Stimulated activated naive CD4-positive, alpha-beta T cell treated with Interleukin-2 at 50 U/mL for 16 hours (primary cell): ENCODE data around the gene CCDC157.

Experiments
- DNase-seq: peaks from one replicate; lab custom pipeline; 2025; lab: John Stamatoyannopoulos, UW

Gene CCDC157

DNA sequence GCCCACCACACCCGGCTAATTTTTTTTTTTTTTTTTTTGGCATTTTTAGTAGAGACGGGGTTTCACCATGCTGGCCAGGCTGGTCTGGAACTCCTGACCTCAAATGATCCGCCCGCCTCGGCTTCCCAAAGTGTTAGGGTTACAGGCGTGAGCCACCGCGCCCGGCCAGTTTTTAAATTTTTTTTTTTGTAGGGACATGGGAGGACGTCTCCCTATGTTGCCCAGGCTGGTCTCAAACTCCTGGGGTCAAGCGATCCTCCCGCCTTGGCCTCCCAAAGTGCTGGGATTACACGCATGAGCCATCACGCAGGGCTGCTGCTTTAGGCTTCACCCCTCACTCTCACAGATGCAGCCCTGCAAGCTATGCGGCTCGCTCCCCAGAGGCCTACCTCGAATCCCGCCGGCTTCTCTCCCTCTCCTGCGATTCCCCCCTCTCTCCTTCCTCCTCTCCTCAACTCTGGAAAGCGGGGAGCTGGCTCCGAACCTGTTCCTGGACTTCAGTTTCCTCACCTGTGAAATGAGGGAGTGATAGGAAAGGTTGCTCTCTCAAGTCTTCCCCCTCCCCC lies 926 bp downstream of the CCDC157 start:
- DNase-seq = no peak

DNA sequence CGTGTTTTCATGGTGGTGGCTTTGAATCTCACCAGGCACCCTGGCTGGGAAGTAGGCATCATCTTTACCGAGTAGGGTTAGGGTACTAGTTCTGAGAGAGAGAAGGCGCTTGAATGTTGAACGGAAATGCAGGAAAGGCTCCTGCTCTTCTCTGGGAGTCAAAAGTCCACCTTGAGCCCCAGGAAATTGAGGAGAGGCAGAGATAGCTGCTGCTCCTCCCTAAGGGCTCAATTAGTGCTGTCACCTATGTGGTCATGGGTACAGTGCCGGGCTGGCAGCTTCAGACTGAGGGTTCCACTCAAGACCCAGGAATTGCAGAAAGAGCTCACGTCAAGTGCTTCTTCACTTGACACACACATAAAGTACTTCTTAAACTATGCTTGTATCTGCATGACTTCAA lies 1.7 kb downstream of the CCDC157 start:
- DNase-seq = no peak

DNA sequence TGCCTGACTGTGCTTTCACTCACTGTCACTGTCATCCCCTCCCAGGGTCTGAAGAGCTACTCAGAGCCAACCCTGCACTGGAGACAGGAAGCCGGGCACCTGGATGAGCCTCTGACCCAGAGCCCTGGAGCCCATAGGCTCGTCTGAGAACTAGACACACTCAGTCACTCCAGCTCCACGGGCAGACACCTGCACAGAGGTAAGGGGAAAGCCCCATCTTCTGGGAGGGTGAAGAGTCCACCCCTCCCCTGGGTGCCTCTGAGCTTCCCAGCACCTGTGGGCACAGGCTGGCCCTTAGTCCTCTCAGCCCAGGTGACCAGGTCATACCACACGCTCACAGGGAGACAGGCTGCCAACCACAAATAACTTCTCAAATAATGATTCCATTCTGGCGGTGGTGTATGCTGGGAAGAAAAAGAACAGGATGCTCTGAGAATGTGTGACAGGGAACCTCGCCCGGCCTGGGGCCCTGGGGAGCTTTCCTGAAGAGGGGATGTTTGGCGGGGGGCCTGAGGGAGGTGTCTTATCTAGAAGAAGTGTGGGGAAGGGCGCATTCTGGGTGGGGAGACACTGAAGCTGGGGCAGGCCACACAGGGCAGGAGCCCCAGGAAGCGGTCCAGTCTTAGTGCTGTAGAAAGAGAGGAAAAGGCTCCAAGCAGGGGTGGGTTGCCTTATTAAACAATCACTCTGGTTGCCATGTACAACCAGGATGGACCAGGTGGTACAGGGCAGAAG lies 5.3 kb downstream of the CCDC157 start:
- DNase-seq = no peak

DNA sequence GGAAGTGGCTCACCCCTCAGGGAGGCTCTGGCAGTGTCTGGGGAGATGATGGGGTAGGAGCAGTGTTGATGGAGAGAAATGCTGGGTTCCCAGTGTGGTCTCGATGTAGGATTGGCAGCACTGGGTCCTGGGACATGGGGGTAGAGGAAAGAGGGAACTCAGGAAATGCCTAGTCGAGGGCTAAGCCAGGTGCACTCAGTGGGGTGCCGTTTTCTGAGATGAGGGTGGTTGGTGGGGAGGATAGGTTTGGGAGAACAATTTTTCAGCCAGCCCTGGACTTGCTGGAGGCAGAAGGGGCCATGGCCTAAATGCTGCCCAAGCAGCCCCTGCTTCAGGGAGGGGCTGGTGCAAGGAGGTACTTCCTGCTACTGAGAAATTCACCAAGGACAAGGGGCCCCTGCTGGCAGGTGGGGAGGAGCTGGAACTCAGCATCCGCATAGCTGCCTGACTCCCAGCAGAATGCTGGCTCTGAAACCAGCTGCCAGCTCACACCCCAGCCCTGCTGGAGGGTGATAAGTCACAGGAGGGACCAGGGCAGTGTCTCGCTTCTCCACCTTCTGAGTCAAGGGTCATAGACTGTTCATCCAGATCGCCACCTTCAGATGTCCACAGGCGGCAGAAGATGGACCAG lies 6.0 kb downstream of the CCDC157 start:
- no peak for DNase-seq

DNA sequence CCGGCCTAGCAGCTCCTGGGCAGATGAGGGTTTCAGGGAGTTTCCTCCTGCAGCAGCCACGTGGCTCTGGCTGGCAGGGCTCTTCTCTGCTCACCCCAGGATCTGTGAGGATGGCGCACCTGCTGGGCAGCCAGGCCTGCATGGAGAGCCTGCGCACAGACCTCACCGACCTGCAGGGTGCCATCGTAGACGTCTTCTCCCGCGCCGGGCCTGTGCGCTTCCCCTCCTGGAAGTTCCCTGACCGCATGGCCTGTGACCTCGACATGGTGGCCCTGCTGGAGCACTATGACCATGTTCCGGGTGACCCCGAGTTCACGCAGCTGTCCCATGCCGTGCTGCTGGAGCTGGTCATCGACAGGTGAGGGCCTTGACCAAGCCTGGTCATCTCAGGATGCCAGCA lies 9.1 kb downstream of the CCDC157 start:
- no peak for DNase-seq

DNA sequence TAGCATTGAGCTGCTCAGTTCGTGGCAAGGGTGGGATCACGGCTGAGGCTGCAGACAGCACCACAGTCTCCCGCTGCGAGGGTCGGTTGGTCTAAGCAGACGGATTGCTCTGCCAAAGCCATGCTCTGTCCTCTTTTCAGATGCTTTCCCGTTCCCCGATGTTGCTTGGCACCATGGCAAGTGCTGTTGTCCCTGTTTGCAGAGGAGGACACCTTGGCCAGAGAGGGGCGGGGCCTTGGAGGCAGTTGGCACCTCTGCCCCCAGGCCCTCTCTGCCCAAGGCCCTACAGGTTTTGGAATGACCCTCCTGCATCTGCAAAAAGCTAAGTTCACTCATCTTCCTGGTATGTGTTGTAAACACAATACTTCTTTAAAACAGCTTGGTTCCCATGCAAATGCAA lies 11.6 kb downstream of the CCDC157 start:
- no peak for DNase-seq

DNA sequence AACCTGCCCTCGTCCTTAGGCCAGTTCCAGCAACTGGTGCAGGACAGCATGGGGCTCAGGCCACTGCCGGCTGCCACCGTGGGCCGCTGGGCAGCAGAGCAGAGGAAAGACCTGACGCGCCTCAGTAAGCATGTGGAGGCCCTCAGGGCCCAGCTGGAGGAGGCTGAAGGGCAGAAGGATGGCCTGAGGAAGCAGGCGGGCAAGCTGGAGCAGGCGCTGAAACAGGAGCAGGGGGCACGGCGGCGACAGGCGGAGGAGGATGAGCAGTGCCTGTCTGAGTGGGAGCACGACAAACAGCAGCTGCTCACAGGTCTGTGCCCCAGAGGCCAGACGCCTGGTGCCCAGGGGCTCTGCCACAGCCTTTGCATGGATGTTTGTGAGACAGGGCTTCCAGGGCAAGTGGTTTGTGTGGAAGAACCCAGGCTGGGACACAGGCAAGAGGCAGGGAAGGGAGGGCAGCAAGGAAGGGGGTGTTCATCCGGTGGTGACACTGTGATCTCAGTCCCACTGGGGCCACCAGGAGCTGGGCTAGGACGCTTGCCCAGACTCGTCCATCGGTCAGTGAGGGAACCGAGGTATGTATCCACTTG lies 13.9 kb downstream of the CCDC157 start:
- no peak for DNase-seq

DNA sequence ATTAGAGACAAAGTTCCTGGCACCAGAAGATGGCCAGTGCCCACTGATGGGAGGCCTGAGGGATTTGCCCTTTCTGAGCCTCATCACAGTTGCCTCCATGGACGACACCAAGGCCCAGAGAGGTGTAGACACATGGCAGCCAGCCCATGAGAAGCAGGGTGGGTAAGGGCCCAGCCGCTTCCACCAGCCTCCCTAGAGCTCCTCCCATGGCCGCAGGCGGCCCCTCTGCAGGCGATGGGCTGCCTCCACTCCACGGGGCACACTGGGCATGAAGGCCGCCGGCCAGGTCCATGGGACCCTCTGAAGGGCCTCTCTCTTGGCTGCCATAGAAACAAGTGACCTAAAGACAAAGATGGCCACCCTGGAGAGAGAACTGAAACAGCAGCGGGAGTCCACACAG lies 14.5 kb downstream of the CCDC157 start:
- no peak for DNase-seq

DNA sequence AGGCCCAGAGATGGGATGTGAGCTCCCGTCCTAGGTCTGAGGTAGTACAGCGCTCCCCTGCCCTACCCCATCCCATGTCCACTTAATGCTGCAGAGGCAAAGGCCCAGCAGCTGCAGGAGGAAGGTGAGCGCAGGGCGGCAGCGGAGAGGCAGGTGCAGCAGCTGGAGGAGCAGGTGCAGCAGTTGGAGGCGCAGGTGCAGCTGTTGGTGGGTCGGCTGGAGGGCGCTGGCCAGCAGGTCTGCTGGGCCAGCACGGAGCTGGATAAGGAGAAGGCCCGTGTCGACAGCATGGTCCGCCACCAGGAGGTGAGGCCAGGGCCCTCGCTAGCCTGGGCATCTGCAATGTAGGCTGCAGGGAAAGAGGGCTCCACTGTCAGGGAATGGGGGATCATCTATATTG lies 15.2 kb downstream of the CCDC157 start:
- DNase-seq = no peak

DNA sequence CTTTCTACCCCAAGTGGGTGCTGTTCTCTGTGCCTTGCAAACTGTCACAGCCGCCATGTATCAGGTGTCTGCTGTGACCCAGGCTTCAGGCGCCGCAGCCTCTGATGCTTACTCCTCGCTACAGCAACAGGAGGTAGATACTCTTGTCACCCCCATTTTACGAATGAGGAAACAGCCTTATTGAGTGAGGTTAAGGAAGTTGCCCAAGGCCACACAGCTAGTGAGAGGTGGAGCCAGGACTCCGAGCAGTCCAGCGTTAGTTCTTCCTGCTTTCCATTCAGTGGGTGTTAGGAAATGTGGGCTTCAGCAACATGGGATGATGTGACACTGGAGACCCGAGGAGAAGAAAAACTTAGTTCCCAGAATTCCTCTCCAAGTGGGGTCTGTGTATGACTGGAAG lies 16.1 kb downstream of the CCDC157 start:
- DNase-seq = no peak

DNA sequence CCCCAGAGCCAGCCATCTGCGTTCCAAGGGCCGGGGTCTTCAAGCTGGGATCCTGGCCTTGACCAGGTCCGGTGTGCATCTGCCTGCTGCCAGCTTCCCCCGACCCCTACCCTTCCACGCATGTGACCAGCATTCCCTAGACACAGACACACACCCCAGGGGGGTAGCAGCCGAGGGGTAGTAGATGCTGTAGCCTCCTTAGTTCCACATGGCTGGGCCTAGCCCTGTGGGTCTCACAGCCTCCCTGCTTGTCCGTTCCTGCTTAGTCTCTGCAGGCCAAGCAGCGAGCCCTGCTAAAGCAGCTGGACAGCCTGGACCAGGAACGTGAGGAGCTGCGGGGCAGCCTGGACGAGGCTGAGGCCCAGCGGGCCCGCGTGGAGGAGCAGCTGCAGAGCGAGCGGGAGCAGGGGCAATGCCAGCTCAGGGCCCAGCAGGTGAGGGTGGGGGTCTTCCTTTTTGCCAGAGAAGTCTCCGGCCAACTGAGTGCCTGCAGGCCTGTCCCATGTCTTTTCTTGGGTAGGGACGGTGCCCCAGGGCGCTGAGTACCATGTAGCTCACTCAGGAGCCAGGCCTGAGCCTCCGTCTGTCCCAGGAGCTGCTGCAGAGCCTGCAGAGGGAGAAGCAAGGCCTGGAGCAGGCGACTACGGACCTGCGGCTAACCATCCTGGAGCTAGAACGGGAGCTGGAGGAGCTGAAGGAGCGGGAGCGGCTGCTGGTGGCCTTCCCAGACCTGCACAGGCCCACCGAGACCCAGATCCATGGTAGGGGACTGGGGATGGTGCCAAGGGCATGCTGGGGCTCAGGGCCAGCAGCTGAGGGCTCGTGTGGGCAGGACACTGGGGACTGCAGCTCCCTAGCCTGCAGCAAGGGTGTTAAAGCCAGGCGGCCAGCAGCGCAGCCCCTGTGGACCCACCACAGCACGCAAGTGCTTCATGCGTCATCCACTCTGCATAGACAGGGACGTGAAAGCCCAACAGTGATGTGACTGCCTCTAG lies 16.8 kb downstream of the CCDC157 start:
- no peak for DNase-seq

DNA sequence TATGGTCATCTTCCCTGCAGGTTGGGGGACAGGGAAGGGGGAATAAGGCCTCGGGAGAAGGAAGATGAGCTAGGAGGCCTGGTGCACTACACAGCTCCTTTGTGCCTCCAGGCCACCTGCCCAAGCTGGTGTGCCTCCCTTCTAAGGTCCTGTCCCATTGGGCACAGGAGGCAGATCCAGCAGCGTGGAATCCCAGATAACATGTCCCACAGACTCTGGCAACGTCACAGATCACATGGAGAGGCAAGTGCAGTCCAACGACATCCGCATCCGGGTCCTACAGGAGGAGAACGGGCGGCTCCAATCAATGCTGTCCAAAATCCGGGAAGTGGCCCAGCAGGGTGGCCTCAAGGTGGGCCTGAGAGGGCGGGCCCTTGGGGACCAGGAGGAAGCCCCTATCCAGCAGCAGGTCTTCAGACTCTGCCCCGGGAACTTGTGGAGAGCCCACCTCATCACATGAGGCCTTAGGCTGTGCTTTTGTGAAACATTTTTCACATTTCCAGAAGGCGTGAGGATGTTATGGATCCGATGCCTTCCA lies 18.6 kb downstream of the CCDC157 start:
- DNase-seq = no peak

DNA sequence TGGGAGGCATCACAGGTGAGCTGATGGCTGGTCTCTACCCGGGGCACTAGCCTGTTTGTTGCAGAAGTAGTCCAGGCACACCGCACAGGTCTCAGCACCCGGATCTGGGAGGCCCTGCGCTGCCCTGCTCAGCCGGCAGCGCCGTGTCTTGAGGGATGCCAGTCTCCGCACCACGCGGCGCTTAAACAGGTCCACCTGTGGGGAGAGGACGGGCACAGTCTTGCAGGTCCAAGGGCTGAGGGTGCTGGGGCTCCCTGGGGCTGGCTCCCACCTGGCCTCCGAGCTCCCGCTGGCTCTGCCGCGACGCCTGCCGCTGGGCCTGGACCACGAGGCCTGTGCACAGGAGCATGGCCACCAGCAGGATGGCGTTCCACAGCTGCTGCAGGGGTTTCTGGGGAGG lies 23.2 kb downstream of the CCDC157 start:
- no peak for DNase-seq

DNA sequence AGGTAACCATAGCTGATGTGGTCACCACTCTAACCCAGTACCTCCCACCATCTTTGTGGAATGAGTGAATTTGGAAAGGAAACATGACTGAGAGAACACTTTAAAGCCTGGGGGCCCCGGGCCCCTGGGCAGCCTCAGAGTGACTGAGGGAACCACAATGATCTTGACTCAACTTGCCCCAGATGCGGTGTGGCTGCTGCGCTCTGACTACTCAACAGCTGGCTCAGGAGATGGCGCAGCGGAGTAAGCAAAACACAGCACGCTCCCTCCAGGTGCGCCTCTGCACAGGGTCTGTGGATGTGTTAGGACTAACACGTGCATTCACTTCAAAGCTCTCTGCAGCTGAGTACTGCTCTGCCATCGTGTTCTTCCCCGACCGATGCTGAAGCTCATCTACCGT lies 24.5 kb downstream of the CCDC157 start:
- no peak for DNase-seq

DNA sequence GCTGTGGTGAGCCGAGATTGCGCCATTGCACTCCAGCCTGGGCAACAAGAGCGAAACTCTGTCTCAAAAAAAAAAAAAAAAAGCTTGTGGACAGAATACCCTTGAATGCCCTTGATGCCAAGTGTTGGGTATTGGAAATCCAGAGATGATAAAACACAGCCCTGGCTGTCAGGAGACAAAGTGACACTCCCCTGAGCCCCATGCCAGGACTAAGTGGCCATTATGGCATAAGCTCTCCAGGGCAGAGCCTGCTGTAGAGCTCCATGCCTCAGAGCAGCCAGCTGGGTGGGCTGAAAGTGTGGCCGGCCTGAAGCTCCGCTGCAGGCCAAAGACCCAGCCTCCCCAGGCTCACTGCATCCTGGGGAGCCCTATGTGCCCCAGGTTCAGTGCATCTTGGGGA lies 25.5 kb downstream of the CCDC157 start:
- DNase-seq = no peak

DNA sequence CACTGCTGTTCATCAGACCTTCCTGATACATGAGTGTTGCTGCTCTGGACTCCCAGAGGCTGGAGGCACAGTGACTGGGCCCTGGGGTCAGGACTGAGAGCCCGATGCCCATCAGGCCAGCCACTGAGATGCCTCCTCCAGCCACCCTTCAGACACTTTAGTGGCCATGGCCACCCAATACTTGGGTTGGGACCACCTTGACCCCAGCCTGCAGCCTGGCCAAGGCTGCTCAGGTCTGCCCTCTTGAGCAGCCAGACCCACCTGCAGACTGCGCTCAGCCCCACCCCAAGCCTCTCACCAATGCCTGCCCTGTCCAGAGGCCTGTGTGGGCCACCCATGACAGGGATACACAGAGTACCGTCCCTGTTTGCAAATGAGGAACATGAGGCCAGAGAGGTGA lies 26.3 kb downstream of the CCDC157 start:
- no peak for DNase-seq

DNA sequence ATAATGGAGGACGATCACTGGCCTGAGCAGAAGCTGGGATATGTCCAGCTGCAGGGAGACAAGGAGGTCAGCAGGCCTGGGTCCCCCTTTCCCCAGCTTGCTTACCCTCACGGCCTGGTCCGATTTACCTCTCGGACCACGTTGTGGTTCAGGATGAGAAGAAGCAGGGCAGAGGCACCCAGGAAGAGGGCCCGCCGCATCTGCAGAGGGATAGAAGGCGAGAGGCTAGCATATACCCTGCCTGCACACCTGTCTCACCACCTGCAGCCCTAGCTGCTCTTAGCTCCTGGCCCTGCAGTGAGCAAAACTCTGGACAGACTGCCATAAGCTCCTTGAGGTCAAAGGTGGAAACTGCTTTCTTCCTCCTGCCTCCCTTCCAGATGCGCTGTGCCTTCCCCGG lies 29.1 kb downstream of the CCDC157 start:
- no peak for DNase-seq

DNA sequence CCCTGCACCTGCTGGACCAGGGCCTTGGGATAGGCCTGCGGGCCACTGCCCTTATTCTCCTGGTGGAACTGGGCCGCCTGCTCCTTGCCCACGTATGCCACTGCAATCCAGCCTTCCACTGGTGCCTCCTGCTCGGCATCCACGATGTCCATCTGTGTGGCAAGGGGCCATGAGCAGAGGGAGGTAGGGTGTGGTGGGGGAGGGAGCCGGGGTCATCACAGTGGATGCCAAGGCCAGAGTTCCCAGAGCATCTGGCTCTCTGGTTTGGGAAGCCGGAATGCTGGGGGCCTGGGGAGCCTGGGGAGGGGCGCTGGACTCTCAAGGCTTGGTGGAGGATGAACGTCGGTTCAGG lies 29.8 kb downstream of the CCDC157 start:
- no peak for DNase-seq

DNA sequence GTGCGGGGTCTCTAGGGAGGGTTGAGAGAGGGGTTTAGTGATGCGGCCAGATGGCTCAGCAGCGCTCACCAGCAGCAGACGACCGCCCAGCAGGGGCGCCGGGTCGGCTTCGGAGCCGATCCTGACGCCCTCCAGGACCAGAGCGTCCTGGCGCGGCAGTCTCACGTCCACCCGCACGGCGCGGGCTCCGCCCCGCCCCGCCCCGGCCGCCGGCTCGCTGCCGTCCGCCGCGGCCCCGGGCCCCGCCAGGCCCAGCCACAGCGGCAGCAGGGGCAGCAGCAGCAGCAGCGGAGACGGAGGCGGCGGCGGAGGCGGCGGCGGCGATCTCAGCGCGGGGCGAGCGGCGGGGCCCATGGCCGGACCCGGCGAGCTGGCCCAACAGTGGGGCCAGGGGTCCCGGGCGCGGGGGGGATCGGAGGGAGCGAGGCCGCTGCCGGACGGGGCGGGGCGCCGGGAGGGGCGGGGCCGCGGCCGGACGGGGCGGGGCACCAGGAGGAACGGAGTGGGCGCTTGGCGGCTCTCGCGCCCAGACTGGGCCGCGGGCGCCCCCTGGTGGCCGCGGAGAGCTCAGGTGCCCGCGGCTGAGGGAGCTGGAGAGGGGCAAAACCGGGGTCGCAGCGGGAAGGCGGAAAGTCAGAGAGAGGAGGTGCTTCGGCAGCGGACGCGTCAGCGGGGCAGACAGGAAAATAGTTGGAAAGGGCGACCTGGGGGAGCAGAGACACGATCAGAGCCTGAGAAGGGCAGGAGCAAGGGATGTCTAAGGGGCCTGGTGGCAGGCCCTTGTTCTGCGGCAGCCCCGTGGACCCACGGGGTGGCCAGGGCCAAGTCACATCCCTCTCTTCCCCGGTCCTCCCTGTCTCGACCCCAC lies 30.4 kb downstream of the CCDC157 start, which contains the start of gene RNF215:
RNF215 (minus strand) TSS at position 452 of the 868 bp plus-strand sequence; CDS start at position 354, 98 bp downstream.
- peak; percentile 72 for DNase-seq

DNA sequence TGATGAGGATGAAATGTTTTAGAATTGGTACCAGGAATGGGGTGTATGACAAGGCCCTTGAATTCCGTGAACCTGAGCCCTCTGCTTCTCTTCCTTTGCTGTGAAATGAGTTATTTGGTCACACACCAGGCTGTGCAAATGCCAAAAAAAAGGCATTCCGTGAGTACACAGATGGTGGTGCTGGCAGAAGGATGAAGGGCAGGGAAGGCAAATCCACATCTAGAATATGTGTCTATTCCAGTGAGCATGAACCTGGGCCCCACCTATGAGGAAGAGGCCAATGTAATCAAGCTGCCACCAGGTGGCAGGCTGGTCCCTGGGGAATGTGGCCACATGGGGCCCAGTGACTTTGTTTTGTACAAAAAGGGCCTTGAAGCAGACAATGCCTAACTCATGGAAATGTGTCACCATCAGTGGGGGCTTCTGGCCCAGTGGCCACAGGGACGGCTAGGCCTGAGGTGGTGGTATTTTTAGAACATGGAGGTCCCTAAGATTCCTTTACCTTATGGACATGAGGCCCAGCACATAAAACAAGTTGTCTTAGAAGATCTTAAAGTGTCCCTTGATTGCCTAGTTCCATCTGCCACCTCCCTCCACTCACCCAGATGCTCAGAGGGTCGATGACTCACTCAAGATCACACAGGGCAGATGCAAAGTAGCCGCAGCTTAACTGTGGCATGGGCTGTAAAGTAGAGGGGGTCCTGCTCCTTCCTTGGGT lies 34.3 kb downstream of the CCDC157 start:
- peak; percentile 58 for DNase-seq
